NCI-H1417 (cell line): ENCODE data around the gene NR3C2.
A peak's percentile ranks its signal among the peaks of the same experiment; 100 is the strongest.

ENCODE experiments used
- DNase-seq, 3 experiments: peaks; one replicate each; lab custom pipeline; 2025; lab: John Stamatoyannopoulos, UW

The NR3C2 gene

DNA sequence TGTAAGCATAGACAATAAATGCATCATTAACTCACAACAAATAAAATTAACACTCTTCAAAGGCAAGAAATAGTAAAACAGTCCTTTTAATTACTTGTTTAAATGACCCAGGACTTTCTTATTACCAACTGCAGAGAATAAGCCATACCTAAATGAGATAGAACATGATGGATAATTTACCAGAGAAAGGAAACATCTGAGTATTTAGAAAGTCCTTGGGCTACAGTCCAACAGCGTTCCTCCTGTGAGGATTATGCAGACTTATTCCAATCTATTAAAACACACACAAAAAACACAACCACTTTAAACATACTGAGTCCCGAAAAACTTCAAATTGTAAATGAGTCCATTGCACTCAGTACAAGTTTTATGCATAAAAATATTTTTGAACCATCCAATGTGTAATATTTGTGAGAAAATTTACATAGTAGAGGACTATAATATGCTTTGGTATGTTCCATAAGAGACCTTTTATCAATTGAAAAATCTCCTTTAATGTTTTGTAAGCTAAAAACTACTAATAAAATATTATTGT lies 129.2 kb downstream of the NR3C2 start:
- no peak for DNase-seq

DNA sequence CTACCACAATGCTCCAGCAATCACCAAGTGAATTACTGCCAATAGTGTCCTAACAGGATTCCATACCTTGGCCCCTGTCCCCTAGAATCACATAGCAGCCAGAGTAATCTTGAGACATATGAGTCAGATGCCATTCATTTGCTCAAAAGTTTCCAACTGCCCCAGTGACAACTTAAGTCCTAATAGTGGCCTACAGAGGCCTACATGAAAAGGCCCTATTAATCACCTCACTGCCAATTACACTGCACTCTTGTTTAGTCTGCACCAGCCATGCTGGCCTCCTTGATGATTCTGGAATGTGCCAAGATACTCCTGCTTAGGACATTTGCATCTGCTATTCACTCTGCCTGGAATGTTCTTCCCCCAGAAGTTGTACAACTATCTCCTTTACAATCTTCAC lies 130.7 kb downstream of the NR3C2 start:
- DNase-seq, result no peak

DNA sequence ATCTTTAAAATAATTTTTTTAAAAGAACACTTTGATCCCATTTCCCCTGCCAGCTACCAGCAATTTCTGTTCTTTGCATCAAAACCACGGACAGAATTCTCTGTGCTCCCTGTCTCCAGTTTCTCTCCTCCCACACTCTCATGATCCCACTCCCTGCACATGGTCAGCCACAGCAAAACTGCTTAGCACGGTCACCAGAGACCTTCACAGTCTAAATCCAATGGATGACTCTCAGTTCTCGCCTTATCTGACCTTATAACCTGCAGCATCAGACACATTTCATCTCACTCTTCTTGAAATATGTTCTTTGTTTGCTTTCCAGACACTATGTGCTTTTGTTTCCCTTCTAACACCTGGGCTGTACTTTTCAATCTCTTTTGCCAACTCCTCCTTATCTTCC lies 131.5 kb downstream of the NR3C2 start:
- no peak for DNase-seq

DNA sequence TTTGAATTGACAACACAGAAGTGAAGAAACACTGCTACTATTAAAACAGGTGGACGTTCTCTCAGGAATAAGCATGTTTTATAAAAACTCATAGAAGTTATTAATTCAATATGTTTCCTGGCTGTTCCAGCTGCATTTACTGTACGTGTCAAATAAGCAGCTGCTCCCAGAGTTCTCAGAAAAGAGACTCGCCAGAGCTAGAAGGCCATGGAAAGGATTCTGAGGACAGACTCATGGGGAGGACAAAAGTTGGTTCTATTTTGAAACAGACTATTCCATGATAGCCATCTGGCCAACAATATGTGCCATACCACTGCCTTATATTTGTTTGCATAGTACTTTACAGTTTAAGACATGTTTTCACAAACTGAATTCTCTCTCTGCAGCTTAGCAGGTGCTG lies 136.5 kb downstream of the NR3C2 start:
- DNase-seq, result no peak

GRCh38 chr4:148302416-148302815 lies 139.8 kb downstream of the NR3C2 start:
- no peak for DNase-seq

- peak in 1 of 3 experiments; percentile 5 for DNase-seq
Measured at GRCh38 chr4:148300877-148301276, 141.3 kb downstream of the NR3C2 start.

- no peak for DNase-seq
Measured at GRCh38 chr4:148299337-148299736, 142.9 kb downstream of the NR3C2 start.

DNA sequence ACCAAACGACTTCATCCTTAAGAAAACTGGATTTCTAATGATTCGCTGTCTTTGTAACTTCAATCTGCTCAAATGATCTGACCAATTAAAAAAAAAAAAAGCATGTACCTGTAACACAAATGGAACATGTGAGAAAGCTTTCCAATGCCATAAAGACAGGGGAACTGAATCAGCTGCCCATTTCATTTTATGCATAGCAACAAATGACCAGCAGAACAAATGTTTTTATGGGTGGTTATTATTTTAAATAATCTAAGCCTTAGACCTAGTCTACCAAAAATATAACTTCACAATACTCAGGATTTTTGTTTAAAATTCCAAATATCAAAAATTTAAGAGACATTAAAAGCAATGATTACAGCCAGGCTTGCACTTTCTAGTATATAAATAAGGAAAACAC lies 145.7 kb downstream of the NR3C2 start:
- DNase-seq, result no peak

GRCh38 chr4:148295642-148296041 lies 146.6 kb downstream of the NR3C2 start:
- no peak for DNase-seq

DNA sequence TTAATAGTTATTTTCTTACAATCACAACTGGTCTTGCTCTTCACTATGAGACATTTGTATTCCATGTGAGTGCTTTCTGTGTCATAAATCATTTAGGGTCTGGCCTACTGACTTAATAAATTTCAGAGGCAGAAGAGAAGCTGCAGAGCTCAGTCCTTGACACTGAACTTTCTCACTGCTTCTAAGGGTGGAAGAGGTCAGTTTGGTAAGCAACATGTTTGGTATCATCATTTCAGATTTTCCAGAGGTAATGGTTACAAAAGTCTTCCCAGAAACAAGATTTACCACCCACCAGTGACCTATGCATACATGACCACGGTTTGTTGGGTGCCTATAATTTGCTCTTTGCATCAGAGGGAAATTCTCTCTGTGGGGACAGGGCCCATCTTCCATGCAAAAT lies 148.6 kb downstream of the NR3C2 start:
- DNase-seq, result no peak

- no peak for DNase-seq
Measured at GRCh38 chr4:148292686-148293085, 149.5 kb downstream of the NR3C2 start.

GRCh38 chr4:148289740-148290139 lies 152.5 kb downstream of the NR3C2 start:
- DNase-seq, result peak in 1 of 3 experiments; percentile 0

DNA sequence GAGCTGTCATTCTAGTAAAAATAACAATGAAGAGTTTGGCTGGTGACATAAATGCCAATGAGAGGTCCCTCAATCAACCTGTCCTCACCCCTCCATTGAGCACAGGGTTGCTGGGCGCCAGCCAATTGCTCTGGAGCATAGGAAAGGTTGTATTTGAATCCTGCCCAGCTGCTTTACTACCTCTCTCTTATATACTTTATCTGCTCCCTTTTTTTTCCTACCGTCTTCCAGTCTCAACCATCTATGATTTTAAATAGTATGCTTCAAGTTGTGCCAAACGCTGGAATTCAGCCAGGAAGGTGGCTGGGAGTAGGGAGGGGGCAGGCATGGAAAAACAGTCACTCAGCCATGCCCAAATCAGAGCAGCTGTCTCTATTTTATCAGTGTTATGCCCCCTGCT lies 153.8 kb downstream of the NR3C2 start:
- no peak for DNase-seq

GRCh38 chr4:148287111-148287510 lies 155.1 kb downstream of the NR3C2 start:
- no peak for DNase-seq

DNA sequence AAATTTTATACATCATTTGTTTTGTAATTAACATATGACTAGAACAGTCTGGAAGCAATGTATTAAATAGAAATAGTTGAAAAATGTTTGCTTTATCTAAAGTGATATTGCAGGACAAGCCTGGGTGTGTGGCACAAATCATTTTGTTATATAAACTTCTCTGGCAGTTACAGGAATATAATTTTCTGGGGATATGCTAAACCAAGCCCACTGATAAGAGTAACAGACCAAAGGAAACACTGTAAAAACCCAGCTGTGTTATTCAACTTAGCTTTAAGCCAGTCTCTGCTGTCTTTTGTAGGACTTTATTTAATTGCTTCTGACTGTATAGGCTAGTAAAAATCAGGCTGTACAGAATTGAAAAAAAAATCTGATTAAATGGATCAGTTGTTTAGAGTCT lies 156.2 kb downstream of the NR3C2 start:
- DNase-seq, result no peak

DNA sequence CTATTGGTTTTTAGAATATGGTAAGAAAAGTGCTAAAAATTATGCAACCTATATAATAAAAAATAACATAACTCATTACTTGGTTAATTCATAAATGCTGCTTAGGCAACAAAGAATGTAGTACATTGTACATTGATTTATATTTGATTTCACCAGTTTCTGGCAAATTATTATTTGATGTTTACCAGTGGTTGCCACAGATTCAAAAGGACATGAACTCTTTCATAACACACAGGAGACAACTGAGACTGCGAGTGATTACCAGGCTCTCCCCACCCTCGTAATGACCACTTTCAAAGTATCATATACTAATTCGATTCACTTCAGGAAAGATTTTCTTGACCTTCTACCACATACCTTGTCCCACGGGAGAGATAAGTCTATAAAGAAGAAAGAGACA lies 158.5 kb downstream of the NR3C2 start:
- DNase-seq, result no peak

- DNase-seq, result no peak
Measured at GRCh38 chr4:148278310-148278709, 163.9 kb downstream of the NR3C2 start.

DNA sequence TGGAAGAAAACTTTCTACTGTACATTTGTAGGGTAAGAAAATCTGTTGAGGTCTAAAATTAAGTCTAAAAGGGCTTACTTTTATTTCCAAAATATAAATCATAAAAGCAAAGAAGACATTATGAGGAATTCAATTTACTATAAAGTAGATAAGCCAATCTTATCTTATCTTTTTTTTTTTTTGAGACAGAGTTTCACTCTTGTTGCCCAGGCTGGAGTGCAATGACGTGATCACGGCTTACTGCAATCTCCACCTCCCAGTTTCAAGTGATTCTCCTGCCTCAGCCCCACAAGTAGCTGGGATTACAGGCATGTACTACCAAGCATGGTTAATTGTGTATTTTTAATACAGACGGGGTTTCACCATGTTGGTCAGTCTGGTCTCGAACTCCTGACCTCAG lies 166.9 kb downstream of the NR3C2 start:
- no peak for DNase-seq

DNA sequence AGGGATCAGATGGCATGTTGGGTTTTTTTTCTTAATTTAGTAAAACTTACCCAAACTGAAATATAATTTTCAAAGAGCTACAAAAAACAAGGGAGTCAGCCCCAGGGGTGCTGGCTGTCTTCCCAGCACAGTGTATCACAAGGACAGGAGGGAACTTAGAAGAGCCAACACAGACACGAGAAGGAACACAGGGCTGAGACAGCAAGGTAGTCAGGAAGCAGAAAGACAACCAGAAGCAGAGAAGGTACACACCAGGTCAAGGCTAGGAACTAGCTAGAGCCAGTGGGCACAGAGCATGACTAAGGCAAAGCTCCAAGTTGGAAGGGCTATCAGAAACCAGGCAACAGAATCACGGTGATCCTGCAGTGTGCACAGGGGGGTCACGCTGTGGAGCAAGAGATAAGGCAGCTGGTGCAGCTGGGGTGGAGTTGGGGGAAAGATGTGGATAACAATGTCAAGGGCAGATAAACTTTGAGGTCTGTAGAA lies 168.7 kb downstream of the NR3C2 start:
- no peak for DNase-seq

DNA sequence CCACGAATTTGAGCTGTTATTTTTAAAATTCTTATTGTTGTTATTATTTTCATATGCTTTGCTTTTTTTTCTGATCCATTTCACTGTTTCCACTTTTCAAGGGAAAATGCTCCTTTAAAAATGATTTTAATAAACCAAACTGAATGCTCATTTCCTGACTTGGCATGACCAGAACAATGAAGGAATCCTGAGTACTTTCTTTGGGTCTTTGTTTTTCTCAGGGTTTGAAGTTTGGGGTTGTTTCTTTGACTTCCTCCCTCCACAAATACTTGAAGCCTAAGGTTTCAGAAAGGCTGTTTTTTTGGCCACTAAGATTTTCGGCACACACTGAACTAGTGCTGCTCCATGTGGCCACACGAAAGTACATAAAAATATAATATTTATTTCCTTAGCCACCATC lies 171.0 kb downstream of the NR3C2 start:
- DNase-seq, result no peak

DNA sequence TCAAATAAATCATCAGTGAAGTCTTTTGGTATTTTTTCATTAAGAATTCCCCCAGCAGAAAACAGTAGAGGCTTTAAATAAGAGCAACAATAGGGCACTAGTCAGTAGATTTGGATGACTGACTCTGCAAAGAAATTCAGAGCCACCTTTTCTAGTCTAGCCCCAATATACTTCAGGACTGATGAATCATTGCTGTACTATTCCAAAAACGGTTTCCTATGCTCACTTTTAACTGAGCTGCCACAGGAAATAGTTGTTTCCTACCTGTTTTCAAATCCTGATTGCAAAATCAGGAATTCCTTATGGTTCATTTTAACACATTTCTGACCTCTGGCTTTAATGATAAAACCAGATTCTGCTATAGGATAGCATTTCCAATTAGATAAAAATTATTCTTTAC lies 171.6 kb downstream of the NR3C2 start:
- DNase-seq, result no peak

GRCh38 chr4:148268835-148269234 lies 173.4 kb downstream of the NR3C2 start:
- no peak for DNase-seq

DNA sequence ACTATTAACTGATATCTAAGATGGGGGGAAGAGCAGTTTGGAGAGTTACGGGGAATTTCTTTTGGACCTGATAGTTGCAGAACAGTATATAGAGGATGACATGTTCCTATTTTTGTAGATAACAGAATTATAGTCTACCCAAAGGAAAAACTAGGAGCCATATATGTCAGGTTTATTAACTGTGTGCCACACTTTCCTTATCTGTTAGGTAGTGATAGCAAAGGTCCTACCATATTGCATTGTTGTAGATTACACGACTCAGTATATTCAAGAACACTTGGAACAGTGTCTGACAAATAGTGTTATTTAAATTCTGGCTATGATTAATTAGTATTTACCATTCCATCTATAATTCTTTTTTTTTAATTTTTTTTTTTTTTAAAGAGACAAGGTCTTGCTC lies 175.3 kb downstream of the NR3C2 start:
- no peak for DNase-seq

DNA sequence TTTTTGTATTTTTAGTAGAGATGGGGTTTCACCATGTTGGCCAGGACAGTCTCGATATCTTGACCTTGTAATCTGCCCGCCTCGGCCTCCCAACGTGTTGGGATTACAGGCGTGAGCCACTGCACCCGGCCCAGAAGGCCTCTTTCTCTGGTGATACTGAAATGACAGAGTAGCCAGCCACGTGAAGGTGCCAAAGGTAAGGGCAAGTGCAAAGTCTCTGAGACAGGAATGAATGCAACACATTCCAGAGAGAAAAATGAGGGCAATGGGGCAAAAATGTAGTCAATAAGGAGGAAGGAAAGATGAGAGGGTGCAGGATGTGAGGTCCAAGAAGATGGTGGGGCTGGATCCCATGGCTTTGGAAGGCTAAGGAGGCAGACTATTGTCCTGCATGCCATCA lies 176.0 kb downstream of the NR3C2 start:
- no peak for DNase-seq

GRCh38 chr4:148265627-148266026 lies 176.6 kb downstream of the NR3C2 start:
- DNase-seq, result no peak
